Stomach (tissue), 4 donors: ENCODE measurements around the gene IGSF3.

ENCODE experiments used
- POLR2A ChIP-seq, 4 donors: fragments of 450-650 bp; IDR thresholded peaks; one replicate each; pipeline ENCODE4 v1.6.1; 2016; ENCODE audit warnings: antibody characterized with exemption in 4 of 4, control low read depth in 2 of 4, mild to moderate bottlenecking in 1 of 4, moderate library complexity in 1 of 4
- POLR2AphosphoS5 ChIP-seq, 3 donors: sonication (generic); formaldehyde crosslinking; IDR thresholded peaks; one replicate each; pipeline ENCODE4 v1.6.1; 2016; ENCODE audit warnings: antibody characterized with exemption in 3 of 3

- TF ChIP-seq POLR2A (IDR thresholded peaks at IDR 0.05) (no peak), POLR2AphosphoS5 (IDR thresholded peaks at IDR 0.05) (no peak)
Measured at GRCh38 chr1:116692879-116693278, 25.3 kb upstream of the IGSF3 start.
